ENCODE results near the gene TLE2. TPM values are rescaled to one million over a fixed set of nuclear protein-coding genes. Genes with fewer than 3 reads are reported as not detected.
"Not testable (repeated sequence)": the region's sequence is repeated elsewhere in the genome, so short reads cannot be mapped to it uniquely, and the experiment has no call there.

Gene TLE2
- polyA plus RNA-seq, 4 donors, result 28.8 to 52.5 (median 44.5) TPM

GRCh38 chr19:3015126-3016057 is 13.7 kb downstream of the TLE2 start:
- no peak for DNase-seq (ENCODE audit: low read depth in 4 of 4, low spot score in 2 of 4)

GRCh38 chr19:3014135-3014534 is 14.9 kb downstream of the TLE2 start:
- no peak for DNase-seq (ENCODE audit: low read depth in 4 of 4, low spot score in 2 of 4)

- DNase-seq (ENCODE audit: low read depth in 4 of 4, low spot score in 2 of 4), result no peak
Observed at GRCh38 chr19:3013263-3013725, 15.8 kb downstream of the TLE2 start.

GRCh38 chr19:3012621-3013262 is 16.3 kb downstream of the TLE2 start:
- DNase-seq (ENCODE audit: low read depth in 4 of 4, low spot score in 2 of 4), result no peak

GRCh38 chr19:3012059-3012458 is 17.0 kb downstream of the TLE2 start:
- not testable (repeated sequence) for DNase-seq (ENCODE audit: low read depth in 4 of 4, low spot score in 2 of 4)

GRCh38 chr19:3010871-3011270 is 18.2 kb downstream of the TLE2 start:
- DNase-seq (ENCODE audit: low read depth in 4 of 4, low spot score in 2 of 4), result no peak

GRCh38 chr19:3008994-3009393 is 20.1 kb downstream of the TLE2 start:
- no peak for DNase-seq (ENCODE audit: low read depth in 4 of 4, low spot score in 2 of 4)

GRCh38 chr19:3007975-3008374 is 21.1 kb downstream of the TLE2 start:
- no peak for DNase-seq (ENCODE audit: low read depth in 4 of 4, low spot score in 2 of 4)

- DNase-seq (ENCODE audit: low read depth in 4 of 4, low spot score in 2 of 4), result no peak
Observed at GRCh38 chr19:3006075-3006767, 22.9 kb downstream of the TLE2 start.

GRCh38 chr19:3005345-3005744 is 23.7 kb downstream of the TLE2 start:
- DNase-seq (ENCODE audit: low read depth in 4 of 4, low spot score in 2 of 4), result no peak

- DNase-seq (ENCODE audit: low read depth in 4 of 4, low spot score in 2 of 4), result no peak
Observed at GRCh38 chr19:3004522-3004921, 24.6 kb downstream of the TLE2 start.

GRCh38 chr19:3003046-3003445 is 26.0 kb downstream of the TLE2 start:
- DNase-seq (ENCODE audit: low read depth in 4 of 4, low spot score in 2 of 4), result no peak

GRCh38 chr19:3001235-3001800 is 27.8 kb downstream of the TLE2 start:
- no peak for DNase-seq (ENCODE audit: low read depth in 4 of 4, low spot score in 2 of 4)

GRCh38 chr19:2998642-2999041 is 30.4 kb downstream of the TLE2 start:
- no peak for DNase-seq (ENCODE audit: low read depth in 4 of 4, low spot score in 2 of 4)

GRCh38 chr19:2997720-2998119 is 31.4 kb downstream of the TLE2 start:
- DNase-seq (ENCODE audit: low read depth in 4 of 4, low spot score in 2 of 4), result no peak

- no peak for DNase-seq (ENCODE audit: low read depth in 4 of 4, low spot score in 2 of 4)
Observed at GRCh38 chr19:2994588-2995131, 34.4 kb downstream of the TLE2 start.

- no peak for DNase-seq (ENCODE audit: low read depth in 4 of 4, low spot score in 2 of 4)
Observed at GRCh38 chr19:2993579-2993978, 35.5 kb downstream of the TLE2 start.

GRCh38 chr19:2992958-2993357 is 36.1 kb downstream of the TLE2 start:
- no peak for DNase-seq (ENCODE audit: low read depth in 4 of 4, low spot score in 2 of 4)

- DNase-seq (ENCODE audit: low read depth in 4 of 4, low spot score in 2 of 4), result not testable (repeated sequence)
Observed at GRCh38 chr19:2992333-2992732, 36.7 kb downstream of the TLE2 start.

GRCh38 chr19:2989236-2989946 is 39.7 kb downstream of the TLE2 start:
- no peak for DNase-seq (ENCODE audit: low read depth in 4 of 4, low spot score in 2 of 4)

All from left renal cortex interstitium (tissue), 4 donors.